Mesothelial cell of epicardium (in vitro differentiated cells): ENCODE results near the gene BCL2L12. TPM values are rescaled to one million over a fixed set of nuclear protein-coding genes. Genes with fewer than 3 reads are reported as not detected.

Experiments
- DNase-seq, 2 experiments: peaks; one replicate each; pipeline ENCODE4 v3.0.0; 2021; ENCODE audit warnings: low spot score in 2 of 2; ENCODE audit not compliant: unreplicated experiment in 2 of 2
- H3K27ac Mint-ChIP-seq: 2 replicates; pipeline ENCODE4 v1.8.0; 2021; ENCODE audit warnings: mixed read lengths
- H3K27me3 Mint-ChIP-seq: 2 replicates; pipeline ENCODE4 v1.8.0; 2021; ENCODE audit warnings: low read depth, mixed read lengths
- H3K36me3 Mint-ChIP-seq: 2 replicates; pipeline ENCODE4 v1.8.0; 2021; ENCODE audit warnings: mixed read lengths
- H3K4me1 Mint-ChIP-seq: 2 replicates; pipeline ENCODE4 v1.8.0; 2021; ENCODE audit warnings: mixed read lengths
- H3K4me3 Mint-ChIP-seq: 2 replicates; pipeline ENCODE4 v1.8.0; 2021; ENCODE audit warnings: mild to moderate bottlenecking, moderate library complexity, mixed read lengths
- H3K9me3 Mint-ChIP-seq: 2 replicates; pipeline ENCODE4 v1.8.0; 2021; ENCODE audit warnings: mixed read lengths
- CTCF ChIP-seq: fragments of 200-600 bp; sonication (generic); IDR thresholded peaks from one replicate; pipeline ENCODE4 v1.5.0; 2021; ENCODE audit warnings: antibody characterized with exemption; ENCODE audit not compliant: unreplicated experiment
- total RNA-seq: library from RNA; stranded (reverse); gene quantifications from 3 replicates; pipeline ENCODE4 v1.2.1, GENCODE V29; 2021

BCL2L12 gene
- total RNA-seq, 1 donor from 2014 or later: 44.7 TPM

- no peaks in the 10 kb centered on the region for H3K36me3 Mint-ChIP-seq
- H3K27ac Mint-ChIP-seq: peak overlapping the region; percentile 78
- no peak overlapping the region for H3K4me3 Mint-ChIP-seq
- no peak for TF ChIP-seq CTCF
- peaks cover 42% of the 10 kb centered on the region for H3K4me1 Mint-ChIP-seq
- no peak for DNase-seq
- no peaks in the 10 kb centered on the region for H3K9me3 Mint-ChIP-seq
- H3K27me3 Mint-ChIP-seq: no peaks in the 10 kb centered on the region
These were observed 30.1 kb upstream of the BCL2L12 start for GRCh38 chr19:49635530-49636232.

DNA sequence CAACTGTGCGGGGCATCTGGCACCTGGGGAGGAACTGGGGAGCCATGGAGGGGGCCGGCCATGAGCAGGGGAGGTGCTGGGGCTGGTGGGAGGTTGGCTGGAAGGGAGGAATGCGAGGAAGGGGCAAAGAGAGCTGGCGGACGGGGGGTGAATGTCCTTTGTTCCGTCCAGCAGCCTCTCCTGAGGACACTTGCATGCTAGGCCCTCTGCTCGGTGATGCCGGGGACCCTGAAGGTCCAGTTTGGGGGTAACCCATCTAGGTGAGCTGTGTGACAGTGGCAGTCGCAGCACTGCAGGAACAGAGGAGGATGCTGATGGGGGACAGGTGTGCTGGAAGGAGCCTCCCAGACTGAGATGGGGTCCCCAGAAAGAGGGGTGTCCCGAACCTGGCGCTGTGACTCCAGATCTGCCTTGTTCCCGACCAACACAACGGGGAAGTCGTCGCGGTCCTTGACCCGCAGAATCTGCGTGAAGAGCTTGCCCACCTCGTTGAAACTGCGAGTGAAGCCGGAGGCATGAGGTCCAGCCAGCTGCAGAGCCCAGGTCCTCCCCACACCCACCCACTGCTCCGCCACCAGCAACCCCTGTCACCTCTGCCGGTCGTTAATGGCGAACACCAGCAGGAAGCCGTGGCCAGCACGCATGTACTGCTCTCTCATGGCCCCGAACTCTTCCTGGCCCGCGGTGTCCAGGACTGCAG lies 29.4 kb upstream of the BCL2L12 start:
- Mint-ChIP-seq H3K27ac (peak overlapping the region; percentile 78), H3K4me3 (peak overlapping the region; percentile 8), H3K36me3 (no peaks in the 10 kb centered on the region), H3K4me1 (peaks cover 41% of the 10 kb centered on the region), H3K9me3 (no peaks in the 10 kb centered on the region), H3K27me3 (no peaks in the 10 kb centered on the region)
- no peak for TF ChIP-seq CTCF
- no peak for DNase-seq

- TF ChIP-seq CTCF: no peak
- no peaks in the 10 kb centered on the region for H3K36me3 Mint-ChIP-seq
- peaks cover 51% of the 10 kb centered on the region for H3K4me1 Mint-ChIP-seq
These were observed 27.7 kb upstream of the BCL2L12 start for GRCh38 chr19:49637821-49638738.

DNA sequence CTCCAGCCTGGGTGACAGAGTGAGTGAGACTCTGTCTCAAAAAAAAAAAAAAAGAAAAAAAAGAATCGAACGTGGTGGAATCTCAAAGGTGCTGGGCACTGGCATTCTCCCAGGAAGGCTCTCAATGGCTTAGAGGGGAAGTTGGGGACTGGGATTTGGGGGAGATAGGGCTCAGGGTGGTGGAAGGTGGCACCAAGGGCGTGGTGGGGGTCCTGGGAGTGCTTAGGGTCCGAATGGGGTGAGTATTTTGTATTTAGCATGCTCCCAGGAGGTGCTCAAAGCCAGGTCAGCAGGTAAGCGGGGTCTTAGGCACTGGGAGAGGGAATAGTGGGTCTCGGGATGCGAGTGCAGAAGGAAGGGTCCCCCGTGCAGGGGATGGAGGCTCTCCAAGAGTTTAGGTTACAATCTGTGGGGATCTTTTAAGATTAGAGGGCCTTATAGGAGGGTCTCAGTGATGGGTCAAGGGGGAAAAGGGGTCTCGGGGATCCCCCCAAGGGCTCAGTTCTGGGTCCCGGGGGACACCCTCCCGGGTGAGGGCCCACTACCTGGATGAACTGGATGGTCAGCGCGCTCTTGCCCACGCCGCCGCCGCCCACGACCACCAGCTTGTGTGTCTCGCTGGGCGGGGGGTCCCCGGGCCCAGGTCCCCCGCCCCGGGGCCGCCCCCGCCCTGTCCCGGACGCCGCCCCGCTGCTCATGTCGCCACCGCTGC lies 26.2 kb upstream of the BCL2L12 start:
- Mint-ChIP-seq H3K27ac (peak overlapping the region; percentile 96), H3K4me1 (peaks cover 66% of the 10 kb centered on the region), H3K4me3 (peak overlapping the region; percentile 97), H3K27me3 (no peaks in the 10 kb centered on the region), H3K9me3 (no peaks in the 10 kb centered on the region), H3K36me3 (no peaks in the 10 kb centered on the region)
- TF ChIP-seq CTCF: no peak
- DNase-seq: peak in 1 of 2 experiments; percentile 50

More at GRCh38 chr19:49637821-49638738, 27.7 kb upstream of the BCL2L12 start:
- DNase-seq: peak in 1 of 2 experiments; percentile 54
- Mint-ChIP-seq H3K4me3 (peak overlapping the region; percentile 71), H3K9me3 (no peaks in the 10 kb centered on the region), H3K27me3 (no peaks in the 10 kb centered on the region), H3K27ac (peak overlapping the region; percentile 96)
